ENCODE data around the gene C17orf67. TPM values are rescaled to one million over a fixed set of nuclear protein-coding genes. Genes with fewer than 3 reads are reported as not detected.
A peak's percentile ranks its signal among the peaks of the same experiment; 100 is the strongest.

The C17orf67 gene, protein sequence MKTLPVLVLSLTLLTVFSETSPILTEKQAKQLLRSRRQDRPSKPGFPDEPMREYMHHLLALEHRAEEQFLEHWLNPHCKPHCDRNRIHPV
- 1 to 10 TPM in 1 of 4 donors, under 1 TPM in 1, not detected in 2; 0.27 to 1.3 TPM for total RNA-seq

GRCh38 chr17:56833809-56834379 is at the start of gene C17orf67, which contains the start of gene DGKE:
C17orf67 (minus strand) TSS chr17:56833920; CDS start chr17:56815810, 18,110 bp downstream.
DGKE (plus strand) TSS chr17:56834151; CDS start chr17:56834796, 645 bp downstream.
- 2% methylated on average over 49 of the region's 66 CpGs; no CpG with 5 or more reads in 1 of the 2 donors for WGBS, 2 donors (ENCODE audit: low coverage in 1 of 2)
- no peaks in the 10 kb centered on the region for H3K27me3 ChIP-seq
- intact Hi-C loops (cut with DNase I; ENCODE audit: low total_unique reads) (no loop called here), in situ Hi-C loops (cut with MboI; ENCODE audit: low pct_ligation_motif_present in 1 of 4, low pct_unique_long_range_greater_than_20kb in 1 of 4, low sequenced_read_pairs in 3 of 4) (loop anchor here in 1 of 4 donors (25.0 kb wide), 1 partner anchor 278 kb away; no protein-coding TSS in a partner anchor)
- DNase-seq: peak; percentile 99
- H3K27ac ChIP-seq: peak within 1 kb of the TSS; percentile 91 to 94 (median 93)
- no peaks in the 10 kb centered on the region for H3K36me3 ChIP-seq
- peaks cover 18 to 51% (median 31%) of the 10 kb centered on the region in 4 donors for H3K4me1 ChIP-seq
- H3K4me3 ChIP-seq: peak within 1 kb of the TSS; percentile 61 to 93 (median 75)
- TF ChIP-seq POLR2A (IDR thresholded peaks at IDR 0.05): peak; percentile 55
- no peak for TF ChIP-seq CTCF (IDR thresholded peaks at IDR 0.05)
- TF ChIP-seq POLR2AphosphoS5 (IDR thresholded peaks at IDR 0.05): peak; percentile 66 to 86 (median 83)
- no peak for TF ChIP-seq EP300 (IDR thresholded peaks at IDR 0.05; ENCODE audit: low read depth)
- no peaks in the 10 kb centered on the region for H3K9me3 ChIP-seq

DNA sequence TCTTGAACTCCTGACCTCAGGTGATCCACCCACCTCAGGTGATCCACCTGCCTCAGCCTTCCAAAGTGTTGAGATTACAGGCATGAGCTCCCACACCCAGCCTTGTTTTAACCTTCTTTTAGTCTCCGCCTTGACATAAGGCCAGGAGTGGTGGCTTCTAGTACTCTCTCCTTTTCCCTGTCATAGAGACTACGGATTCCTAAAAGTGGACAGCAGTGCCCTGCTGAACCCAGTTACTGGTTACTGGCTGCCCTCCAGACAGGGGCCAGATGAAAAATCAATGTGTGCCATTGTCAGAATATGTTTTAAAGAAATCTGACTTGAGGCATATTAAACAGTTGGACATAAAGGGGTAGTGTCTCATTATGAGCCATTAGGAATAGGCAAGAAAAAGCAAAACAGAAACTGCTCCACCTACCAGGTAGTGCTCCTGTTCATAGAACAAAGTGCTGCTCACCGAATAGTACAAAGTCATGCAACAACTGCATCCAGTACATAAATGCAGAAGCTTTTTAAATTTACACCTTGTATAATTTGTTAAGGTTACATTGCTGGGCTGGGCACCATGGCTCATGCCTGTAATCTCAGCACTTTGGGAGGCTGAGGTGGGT is 48.1 kb upstream of the C17orf67 start:
- in situ Hi-C loops (cut with MboI; ENCODE audit: low pct_ligation_motif_present in 1 of 4, low pct_unique_long_range_greater_than_20kb in 1 of 4, low sequenced_read_pairs in 3 of 4) (no loop called here), intact Hi-C loops (cut with DNase I; ENCODE audit: low total_unique reads) (no loop called here)
- TF ChIP-seq POLR2A (IDR thresholded peaks at IDR 0.05): no peak
- no peak for TF ChIP-seq CTCF (IDR thresholded peaks at IDR 0.05)
- TF ChIP-seq POLR2AphosphoS5 (IDR thresholded peaks at IDR 0.05): no peak
- TF ChIP-seq EP300 (IDR thresholded peaks at IDR 0.05; ENCODE audit: low read depth): no peak
- H3K27ac ChIP-seq: peak overlapping the region in 1 of 4 donors; percentile 4
- peaks cover 0 to 25% (median 15%) of the 10 kb centered on the region in 4 donors for H3K4me1 ChIP-seq
- H3K36me3 ChIP-seq: no peaks in the 10 kb centered on the region
- no peak overlapping the region for H3K4me3 ChIP-seq
- H3K27me3 ChIP-seq: no peaks in the 10 kb centered on the region
- no peaks in the 10 kb centered on the region for H3K9me3 ChIP-seq
- 80 to 93% methylated on average over 2 to 3 of the region's 3 CpGs for WGBS, 2 donors (ENCODE audit: low coverage in 1 of 2)
- DNase-seq: no peak

DNA sequence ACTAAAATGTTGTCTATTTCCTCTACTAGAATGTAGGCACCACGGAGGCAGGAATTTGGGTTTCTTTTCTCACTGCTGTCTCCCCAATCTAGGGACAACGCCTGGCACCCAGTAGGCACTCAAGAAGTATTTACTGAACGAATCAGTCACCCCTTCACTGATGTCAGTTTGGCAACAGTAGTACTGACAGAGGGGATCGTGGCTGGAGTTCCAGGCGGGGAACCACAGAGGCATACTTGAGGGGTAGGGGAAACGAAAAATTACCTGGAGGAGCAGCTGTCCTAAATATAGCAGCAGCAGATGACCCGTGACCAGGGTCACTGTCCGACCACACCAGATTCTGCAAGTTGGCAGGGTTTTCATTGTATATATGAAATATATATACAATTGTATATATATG is 46.9 kb upstream of the C17orf67 start:
- WGBS, 2 donors (ENCODE audit: low coverage in 1 of 2): 75 to 86% methylated on average over 8 of the region's 8 CpGs
- H3K27ac ChIP-seq: no peak overlapping the region
- no peaks in the 10 kb centered on the region for H3K27me3 ChIP-seq
- H3K36me3 ChIP-seq: no peaks in the 10 kb centered on the region
- H3K9me3 ChIP-seq: no peaks in the 10 kb centered on the region
- peaks cover 0 to 15% (median 6%) of the 10 kb centered on the region in 4 donors for H3K4me1 ChIP-seq
- no peak for TF ChIP-seq POLR2AphosphoS5 (IDR thresholded peaks at IDR 0.05)
- TF ChIP-seq CTCF (IDR thresholded peaks at IDR 0.05): no peak
- TF ChIP-seq POLR2A (IDR thresholded peaks at IDR 0.05): no peak
- no peak for TF ChIP-seq EP300 (IDR thresholded peaks at IDR 0.05; ENCODE audit: low read depth)
- DNase-seq: no peak
- no peak overlapping the region for H3K4me3 ChIP-seq
- in situ Hi-C loops (cut with MboI; ENCODE audit: low pct_ligation_motif_present in 1 of 4, low pct_unique_long_range_greater_than_20kb in 1 of 4, low sequenced_read_pairs in 3 of 4): no loop called here
- intact Hi-C loops (cut with DNase I; ENCODE audit: low total_unique reads): no loop called here

DNA sequence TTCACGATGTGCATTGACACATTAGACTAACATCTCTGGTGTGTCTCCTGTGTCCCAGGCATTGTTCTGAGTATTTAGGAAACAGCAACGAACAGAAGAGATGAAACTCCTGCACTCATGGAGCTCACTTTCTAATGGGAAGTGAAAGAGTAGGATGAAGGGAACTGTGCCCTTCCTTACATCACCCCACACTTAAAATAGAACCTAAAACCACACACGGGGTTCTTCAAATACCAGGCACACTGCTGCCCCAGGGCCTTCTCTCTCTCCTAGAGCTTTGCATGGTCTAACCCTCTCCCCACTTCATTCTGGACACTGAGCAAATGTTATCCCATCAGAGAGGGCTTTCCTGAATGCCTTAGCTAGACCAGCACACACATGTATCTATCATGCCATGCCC is 46.4 kb upstream of the C17orf67 start:
- intact Hi-C loops (cut with DNase I; ENCODE audit: low total_unique reads): no loop called here
- no peak for TF ChIP-seq POLR2A (IDR thresholded peaks at IDR 0.05)
- TF ChIP-seq POLR2AphosphoS5 (IDR thresholded peaks at IDR 0.05): no peak
- no peak for TF ChIP-seq CTCF (IDR thresholded peaks at IDR 0.05)
- TF ChIP-seq EP300 (IDR thresholded peaks at IDR 0.05; ENCODE audit: low read depth): no peak
- Histone ChIP-seq H3K4me1 (peaks cover 0 to 11% (median 6%) of the 10 kb centered on the region in 4 donors), H3K9me3 (no peaks in the 10 kb centered on the region), H3K27me3 (no peaks in the 10 kb centered on the region), H3K27ac (no peak overlapping the region), H3K4me3 (no peak overlapping the region), H3K36me3 (no peaks in the 10 kb centered on the region)
- in situ Hi-C loops (cut with MboI; ENCODE audit: low pct_ligation_motif_present in 1 of 4, low pct_unique_long_range_greater_than_20kb in 1 of 4, low sequenced_read_pairs in 3 of 4): no loop called here
- no peak for DNase-seq
- WGBS, 2 donors (ENCODE audit: low coverage in 1 of 2): 76% methylated on average over 3 of the region's 3 CpGs; no CpG with 5 or more reads in 1 of the 2 donors
